Right atrium auricular region (tissue), 2 donors: ENCODE data around the gene RYR3. TPM values are rescaled to one million over a fixed set of nuclear protein-coding genes. Genes with fewer than 3 reads are reported as not detected.
A peak's percentile ranks its signal among the peaks of the same experiment; 100 is the strongest.

Experiments
- DNase-seq: peaks from one replicate; pipeline ENCODE4 v3.0.0-alpha.2; 2019; ENCODE audit warnings: low spot score
- H3K27ac ChIP-seq, 2 donors: fragments of 200-600 bp; sonication (generic); 1 replicate in 1 of 2; 2 replicates in 1 of 2; pipeline ENCODE4 v1.5.1; 2016 to 2019
- H3K27me3 ChIP-seq, 2 donors: fragments of 200-600 bp; sonication (generic); one replicate each; pipeline versions ENCODE4 v1.5.1 to v1.6.0; 2017 to 2019
- H3K36me3 ChIP-seq: fragments of 200-600 bp; sonication (generic); one replicate; pipeline ENCODE4 v1.5.1; 2016
- H3K4me1 ChIP-seq, 2 donors: fragments of 200-600 bp; sonication (generic); one replicate each; pipeline versions ENCODE4 v1.5.1 to v1.6.0; 2017 to 2019
- H3K4me3 ChIP-seq, 2 donors: fragments of 200-600 bp; sonication (generic); 1 replicate in 1 of 2; 2 replicates in 1 of 2; pipeline ENCODE4 v1.5.1; 2017 to 2019; ENCODE audit warnings: mild to moderate bottlenecking in 1 of 2, moderate library complexity in 1 of 2
- H3K9me3 ChIP-seq, 2 donors: fragments of 200-600 bp; sonication (generic); one replicate each; pipeline ENCODE4 v1.5.1; 2019
- CTCF ChIP-seq, 2 donors: fragments of 200-600 bp; sonication (generic); IDR thresholded peaks; one replicate each; pipeline ENCODE4 v1.5.1; 2019; ENCODE audit warnings: antibody characterized with exemption in 2 of 2
- total RNA-seq, 2 donors: library from RNA; depleted of rRNA; stranded (reverse); fragments of >200 nt; gene quantifications; one replicate each; pipeline ENCODE4 v1.1.0, GENCODE V29; 2016

The RYR3 gene
- total RNA-seq, 2 donors from 2014 or later = 0.08 to 0.11 TPM

- Histone ChIP-seq H3K27ac (no peak overlapping the region), H3K9me3 (no peaks in the 10 kb centered on the region), H3K36me3 (no peaks in the 10 kb centered on the region), H3K4me3 (no peak overlapping the region), H3K4me1 (no peaks in the 10 kb centered on the region), H3K27me3 (no peaks in the 10 kb centered on the region)
- no peak for TF ChIP-seq CTCF (IDR thresholded peaks at IDR 0.05)
- DNase-seq = no peak
These were observed 28.3 kb upstream of the RYR3 start for GRCh38 chr15:33282226-33283020.

GRCh38 chr15:33283576-33283975 lies 27.2 kb upstream of the RYR3 start:
- Histone ChIP-seq H3K27ac (no peak overlapping the region), H3K36me3 (no peaks in the 10 kb centered on the region)
- no peak for DNase-seq

GRCh38 chr15:33284336-33284735 lies 26.4 kb upstream of the RYR3 start:
- no peak for DNase-seq
- H3K9me3 ChIP-seq = no peaks in the 10 kb centered on the region
- no peaks in the 10 kb centered on the region for H3K36me3 ChIP-seq
- no peak overlapping the region for H3K4me3 ChIP-seq
- no peaks in the 10 kb centered on the region for H3K4me1 ChIP-seq
- no peak for TF ChIP-seq CTCF (IDR thresholded peaks at IDR 0.05)
- H3K27ac ChIP-seq = no peak overlapping the region
- no peaks in the 10 kb centered on the region for H3K27me3 ChIP-seq

More at GRCh38 chr15:33283576-33283975, 27.2 kb upstream of the RYR3 start:
- Histone ChIP-seq H3K4me3 (no peak overlapping the region), H3K9me3 (no peaks in the 10 kb centered on the region), H3K27me3 (no peaks in the 10 kb centered on the region), H3K4me1 (no peaks in the 10 kb centered on the region)
- TF ChIP-seq CTCF (IDR thresholded peaks at IDR 0.05) = no peak

- peak; percentile 34 to 70 for TF ChIP-seq CTCF (IDR thresholded peaks at IDR 0.05)
- Histone ChIP-seq H3K36me3 (no peaks in the 10 kb centered on the region), H3K4me1 (peaks cover 0 to 4% of the 10 kb centered on the region in 2 donors), H3K27me3 (no peaks in the 10 kb centered on the region), H3K9me3 (no peaks in the 10 kb centered on the region), H3K27ac (no peak overlapping the region), H3K4me3 (no peak overlapping the region)
- no peak for DNase-seq
These were observed 18.0 kb upstream of the RYR3 start for GRCh38 chr15:33292717-33293307.

- no peaks in the 10 kb centered on the region for H3K36me3 ChIP-seq
- no peak for DNase-seq
- H3K4me3 ChIP-seq = peak overlapping the region in 1 of 2 donors; percentile 8
- no peak for TF ChIP-seq CTCF (IDR thresholded peaks at IDR 0.05)
- H3K9me3 ChIP-seq = no peaks in the 10 kb centered on the region
- H3K27me3 ChIP-seq = no peaks in the 10 kb centered on the region
- peaks cover 0 to 4% of the 10 kb centered on the region in 2 donors for H3K4me1 ChIP-seq
- H3K27ac ChIP-seq = no peak overlapping the region
These were observed 16.9 kb upstream of the RYR3 start for GRCh38 chr15:33293713-33294334.
